HEK293 (cell line): ENCODE data around the gene PLEKHA8.

Source experiments
- GLI2 ChIP-seq: fragments of 450-650 bp; formaldehyde crosslinking; IDR thresholded peaks from 2 replicates; pipeline ENCODE4; 2017; ENCODE audit warnings: missing biosample characterization, missing genetic modification characterization, low read depth, borderline replicate concordance
- SCRT2 ChIP-seq: fragments of 450-650 bp; formaldehyde crosslinking; IDR thresholded peaks from 2 replicates; pipeline ENCODE4 v1.5.1; 2016; ENCODE audit warnings: missing biosample characterization, missing genetic modification characterization
- YY1 ChIP-seq: fragments of 450-650 bp; formaldehyde crosslinking; IDR thresholded peaks from 2 replicates; pipeline ENCODE4 v1.5.1; 2018; ENCODE audit warnings: missing biosample characterization, missing genetic modification characterization
- ZNF311 ChIP-seq: fragments of 450-650 bp; formaldehyde crosslinking; IDR thresholded peaks from 2 replicates; pipeline ENCODE4 v1.5.1; 2017; ENCODE audit warnings: missing biosample characterization, missing genetic modification characterization, borderline replicate concordance
- ZNF610 ChIP-seq: fragments of 450-650 bp; formaldehyde crosslinking; IDR thresholded peaks from 2 replicates; pipeline ENCODE4 v1.5.1; 2016; ENCODE audit warnings: missing biosample characterization, missing genetic modification characterization, borderline replicate concordance
- ZNF747 ChIP-seq: fragments of 450-650 bp; formaldehyde crosslinking; IDR thresholded peaks from 2 replicates; pipeline ENCODE4 v1.5.1; 2016; ENCODE audit warnings: missing biosample characterization, missing genetic modification characterization
- ZNF785 ChIP-seq: fragments of 450-650 bp; formaldehyde crosslinking; IDR thresholded peaks from 2 replicates; pipeline ENCODE4 v1.5.1; 2016; ENCODE audit warnings: missing biosample characterization, missing genetic modification characterization
- TF ChIP-seq, protein P1 (sequence below): fragments of 450-650 bp; formaldehyde crosslinking; IDR thresholded peaks from 2 replicates; pipeline ENCODE4 v1.5.1; 2016; ENCODE audit warnings: missing biosample characterization, missing genetic modification characterization
- TF ChIP-seq, protein P2 (sequence below): fragments of 450-650 bp; formaldehyde crosslinking; IDR thresholded peaks from 2 replicates; pipeline ENCODE4 v1.5.1; 2016; ENCODE audit warnings: missing biosample characterization, missing genetic modification characterization
- TF ChIP-seq, protein P3 (sequence below): fragments of 450-650 bp; formaldehyde crosslinking; IDR thresholded peaks from 2 replicates; pipeline ENCODE4 v1.5.1; 2016; ENCODE audit warnings: missing biosample characterization, missing genetic modification characterization
- TF ChIP-seq, protein P4 (sequence below): fragments of 450-650 bp; formaldehyde crosslinking; IDR thresholded peaks from 2 replicates; pipeline ENCODE4 v1.5.1; 2017; ENCODE audit warnings: missing biosample characterization, missing genetic modification characterization
- TF ChIP-seq, protein P5 (sequence below): sonication (generic); formaldehyde crosslinking; IDR thresholded peaks from 2 replicates; pipeline ENCODE4 v1.8.1; 2022; ENCODE audit warnings: mild to moderate bottlenecking, moderate library complexity, missing genetic modification reagents

DNA sequence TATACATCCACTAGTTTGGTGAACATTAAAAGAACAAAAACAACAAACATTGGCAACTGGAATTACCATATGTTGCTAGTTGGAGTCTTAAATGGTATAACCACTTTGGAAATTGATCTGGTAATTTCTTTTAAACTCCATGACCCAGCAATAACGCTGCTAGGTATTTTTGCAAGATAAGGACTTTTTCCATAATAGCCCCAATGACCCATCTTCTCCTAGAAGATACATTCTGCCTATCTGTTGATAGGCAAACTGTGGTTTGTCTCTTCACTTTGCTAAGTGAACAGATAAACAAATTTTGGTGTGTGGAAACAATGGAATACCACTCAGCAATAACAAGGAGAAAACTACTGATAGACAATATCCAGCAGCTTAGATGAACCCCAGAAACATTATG is 75.9 kb downstream of the PLEKHA8 start:
- TF ChIP-seq, protein P1, sequence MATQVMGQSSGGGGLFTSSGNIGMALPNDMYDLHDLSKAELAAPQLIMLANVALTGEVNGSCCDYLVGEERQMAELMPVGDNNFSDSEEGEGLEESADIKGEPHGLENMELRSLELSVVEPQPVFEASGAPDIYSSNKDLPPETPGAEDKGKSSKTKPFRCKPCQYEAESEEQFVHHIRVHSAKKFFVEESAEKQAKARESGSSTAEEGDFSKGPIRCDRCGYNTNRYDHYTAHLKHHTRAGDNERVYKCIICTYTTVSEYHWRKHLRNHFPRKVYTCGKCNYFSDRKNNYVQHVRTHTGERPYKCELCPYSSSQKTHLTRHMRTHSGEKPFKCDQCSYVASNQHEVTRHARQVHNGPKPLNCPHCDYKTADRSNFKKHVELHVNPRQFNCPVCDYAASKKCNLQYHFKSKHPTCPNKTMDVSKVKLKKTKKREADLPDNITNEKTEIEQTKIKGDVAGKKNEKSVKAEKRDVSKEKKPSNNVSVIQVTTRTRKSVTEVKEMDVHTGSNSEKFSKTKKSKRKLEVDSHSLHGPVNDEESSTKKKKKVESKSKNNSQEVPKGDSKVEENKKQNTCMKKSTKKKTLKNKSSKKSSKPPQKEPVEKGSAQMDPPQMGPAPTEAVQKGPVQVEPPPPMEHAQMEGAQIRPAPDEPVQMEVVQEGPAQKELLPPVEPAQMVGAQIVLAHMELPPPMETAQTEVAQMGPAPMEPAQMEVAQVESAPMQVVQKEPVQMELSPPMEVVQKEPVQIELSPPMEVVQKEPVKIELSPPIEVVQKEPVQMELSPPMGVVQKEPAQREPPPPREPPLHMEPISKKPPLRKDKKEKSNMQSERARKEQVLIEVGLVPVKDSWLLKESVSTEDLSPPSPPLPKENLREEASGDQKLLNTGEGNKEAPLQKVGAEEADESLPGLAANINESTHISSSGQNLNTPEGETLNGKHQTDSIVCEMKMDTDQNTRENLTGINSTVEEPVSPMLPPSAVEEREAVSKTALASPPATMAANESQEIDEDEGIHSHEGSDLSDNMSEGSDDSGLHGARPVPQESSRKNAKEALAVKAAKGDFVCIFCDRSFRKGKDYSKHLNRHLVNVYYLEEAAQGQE (tag by site-specific recombination), result no peak
- TF ChIP-seq, protein P2, sequence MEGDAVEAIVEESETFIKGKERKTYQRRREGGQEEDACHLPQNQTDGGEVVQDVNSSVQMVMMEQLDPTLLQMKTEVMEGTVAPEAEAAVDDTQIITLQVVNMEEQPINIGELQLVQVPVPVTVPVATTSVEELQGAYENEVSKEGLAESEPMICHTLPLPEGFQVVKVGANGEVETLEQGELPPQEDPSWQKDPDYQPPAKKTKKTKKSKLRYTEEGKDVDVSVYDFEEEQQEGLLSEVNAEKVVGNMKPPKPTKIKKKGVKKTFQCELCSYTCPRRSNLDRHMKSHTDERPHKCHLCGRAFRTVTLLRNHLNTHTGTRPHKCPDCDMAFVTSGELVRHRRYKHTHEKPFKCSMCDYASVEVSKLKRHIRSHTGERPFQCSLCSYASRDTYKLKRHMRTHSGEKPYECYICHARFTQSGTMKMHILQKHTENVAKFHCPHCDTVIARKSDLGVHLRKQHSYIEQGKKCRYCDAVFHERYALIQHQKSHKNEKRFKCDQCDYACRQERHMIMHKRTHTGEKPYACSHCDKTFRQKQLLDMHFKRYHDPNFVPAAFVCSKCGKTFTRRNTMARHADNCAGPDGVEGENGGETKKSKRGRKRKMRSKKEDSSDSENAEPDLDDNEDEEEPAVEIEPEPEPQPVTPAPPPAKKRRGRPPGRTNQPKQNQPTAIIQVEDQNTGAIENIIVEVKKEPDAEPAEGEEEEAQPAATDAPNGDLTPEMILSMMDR (tag by site-specific recombination), result no peak
- TF ChIP-seq, protein P3, sequence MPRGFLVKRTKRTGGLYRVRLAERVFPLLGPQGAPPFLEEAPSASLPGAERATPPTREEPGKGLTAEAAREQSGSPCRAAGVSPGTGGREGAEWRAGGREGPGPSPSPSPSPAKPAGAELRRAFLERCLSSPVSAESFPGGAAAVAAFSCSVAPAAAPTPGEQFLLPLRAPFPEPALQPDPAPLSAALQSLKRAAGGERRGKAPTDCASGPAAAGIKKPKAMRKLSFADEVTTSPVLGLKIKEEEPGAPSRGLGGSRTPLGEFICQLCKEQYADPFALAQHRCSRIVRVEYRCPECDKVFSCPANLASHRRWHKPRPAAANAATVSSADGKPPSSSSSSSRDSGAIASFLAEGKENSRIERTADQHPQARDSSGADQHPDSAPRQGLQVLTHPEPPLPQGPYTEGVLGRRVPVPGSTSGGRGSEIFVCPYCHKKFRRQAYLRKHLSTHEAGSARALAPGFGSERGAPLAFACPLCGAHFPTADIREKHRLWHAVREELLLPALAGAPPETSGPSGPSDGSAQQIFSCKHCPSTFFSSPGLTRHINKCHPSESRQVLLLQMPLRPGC (tag by site-specific recombination), result no peak
- TF ChIP-seq SCRT2 (tag by site-specific recombination), result no peak
- TF ChIP-seq ZNF311 (tag by site-specific recombination), result no peak
- no peak for TF ChIP-seq YY1 (tag by site-specific recombination)
- no peak for TF ChIP-seq ZNF785 (tag by site-specific recombination)
- TF ChIP-seq GLI2, result no peak
- TF ChIP-seq ZNF747 (tag by site-specific recombination), result no peak
- no peak for TF ChIP-seq ZNF610 (tag by site-specific recombination)
- TF ChIP-seq, protein P4, sequence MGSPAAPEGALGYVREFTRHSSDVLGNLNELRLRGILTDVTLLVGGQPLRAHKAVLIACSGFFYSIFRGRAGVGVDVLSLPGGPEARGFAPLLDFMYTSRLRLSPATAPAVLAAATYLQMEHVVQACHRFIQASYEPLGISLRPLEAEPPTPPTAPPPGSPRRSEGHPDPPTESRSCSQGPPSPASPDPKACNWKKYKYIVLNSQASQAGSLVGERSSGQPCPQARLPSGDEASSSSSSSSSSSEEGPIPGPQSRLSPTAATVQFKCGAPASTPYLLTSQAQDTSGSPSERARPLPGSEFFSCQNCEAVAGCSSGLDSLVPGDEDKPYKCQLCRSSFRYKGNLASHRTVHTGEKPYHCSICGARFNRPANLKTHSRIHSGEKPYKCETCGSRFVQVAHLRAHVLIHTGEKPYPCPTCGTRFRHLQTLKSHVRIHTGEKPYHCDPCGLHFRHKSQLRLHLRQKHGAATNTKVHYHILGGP (tag by site-specific recombination), result no peak
- TF ChIP-seq, protein P5, sequence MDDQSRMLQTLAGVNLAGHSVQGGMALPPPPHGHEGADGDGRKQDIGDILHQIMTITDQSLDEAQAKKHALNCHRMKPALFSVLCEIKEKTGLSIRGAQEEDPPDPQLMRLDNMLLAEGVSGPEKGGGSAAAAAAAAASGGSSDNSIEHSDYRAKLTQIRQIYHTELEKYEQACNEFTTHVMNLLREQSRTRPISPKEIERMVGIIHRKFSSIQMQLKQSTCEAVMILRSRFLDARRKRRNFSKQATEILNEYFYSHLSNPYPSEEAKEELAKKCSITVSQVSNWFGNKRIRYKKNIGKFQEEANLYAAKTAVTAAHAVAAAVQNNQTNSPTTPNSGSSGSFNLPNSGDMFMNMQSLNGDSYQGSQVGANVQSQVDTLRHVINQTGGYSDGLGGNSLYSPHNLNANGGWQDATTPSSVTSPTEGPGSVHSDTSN (CRISPR knock-in tag), result no peak
